Adrenal gland (tissue), 5 donors: ENCODE data around the gene ABCG8.

ENCODE experiments used
- CTCF ChIP-seq, 6 experiments: fragments of 450-650 bp in 4 of 6; fragments of 200-600 bp in 2 of 6; sonication (generic) in 1 of 6; IDR thresholded peaks; 1 replicate in 5 of 6; 2 replicates in 1 of 6; pipeline versions ENCODE4 v1.5.1 to v1.8.0; 2016 to 2021; ENCODE audit warnings: antibody characterized with exemption in 6 of 6, mild to moderate bottlenecking in 2 of 6, moderate library complexity in 1 of 6
- POLR2A ChIP-seq, 2 donors: fragments of 450-650 bp; IDR thresholded peaks; one replicate each; pipeline ENCODE4 v1.6.1; 2017; ENCODE audit warnings: antibody characterized with exemption in 2 of 2, mild to moderate bottlenecking in 2 of 2, moderate library complexity in 1 of 2
- donor health status: DM: no; HTN: no; CAD: no.

DNA sequence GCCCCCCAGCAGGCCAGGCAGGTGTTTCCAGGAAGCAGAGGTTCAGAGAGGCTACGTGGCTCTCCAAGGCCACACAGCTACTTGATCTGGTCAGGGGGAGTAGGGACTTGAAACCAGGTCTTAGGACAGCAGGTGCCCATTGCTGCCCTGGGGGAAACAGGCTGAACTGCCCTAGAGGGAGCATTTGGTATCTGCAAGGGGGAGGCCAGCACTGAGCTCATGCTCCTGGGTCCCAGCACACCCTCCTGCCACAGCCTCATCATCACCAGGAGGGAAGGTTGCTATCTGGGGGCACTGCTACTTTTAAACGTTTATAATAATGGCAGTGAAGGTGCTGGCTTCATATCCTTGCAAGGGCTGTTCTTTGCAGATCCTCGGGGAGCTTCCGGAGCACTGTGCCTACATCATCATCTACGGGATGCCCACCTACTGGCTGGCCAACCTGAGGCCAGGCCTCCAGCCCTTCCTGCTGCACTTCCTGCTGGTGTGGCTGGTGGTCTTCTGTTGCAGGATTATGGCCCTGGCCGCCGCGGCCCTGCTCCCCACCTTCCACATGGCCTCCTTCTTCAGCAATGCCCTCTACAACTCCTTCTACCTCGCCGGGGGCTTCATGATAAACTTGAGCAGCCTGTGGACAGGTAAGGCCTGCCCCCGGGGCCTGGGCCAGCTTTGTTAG, 36.1 kb downstream of the ABCG8 start:
- TF ChIP-seq CTCF (IDR thresholded peaks at IDR 0.05) (no peak), POLR2A (IDR thresholded peaks at IDR 0.05) (no peak)
